GM23338 (cell line): ENCODE results near the gene B4GALNT2. TPM values are rescaled to one million over a fixed set of nuclear protein-coding genes. Genes with fewer than 3 reads are reported as not detected.

Source experiments
- ATAC-seq: fragments of 200-7000 bp; cut with Tn5 transposase; 3 replicates; pipeline ENCODE4 v1.9.1; 2020
- DNase-seq: peaks from one replicate; pipeline ENCODE4 v3.0.0-alpha.2; 2015; ENCODE audit warnings: low spot score
- H2AFZ ChIP-seq: fragments of 200-600 bp; sonication (generic); 2 replicates; pipeline ENCODE4 v1.8.0; 2016; ENCODE audit warnings: antibody characterized with exemption, mild to moderate bottlenecking, moderate library complexity
- H3F3A ChIP-seq: fragments of 200-600 bp; sonication (generic); replicated peaks from 2 replicates; pipeline ENCODE4 v1.8.0; 2017; ENCODE audit warnings: antibody characterized with exemption, mixed run types, low read depth
- H3K27ac ChIP-seq: fragments of 200-600 bp; sonication (generic); 2 replicates; pipeline ENCODE4 v1.6.1; 2016; ENCODE audit warnings: low read depth
- H3K27me3 ChIP-seq: fragments of 200-600 bp; sonication (generic); 2 replicates; pipeline ENCODE4 v1.8.0; 2016; ENCODE audit warnings: mild to moderate bottlenecking, mixed run types, moderate library complexity; ENCODE audit not compliant: insufficient read depth
- H3K36me3 ChIP-seq: fragments of 200-600 bp; sonication (generic); 2 replicates; pipeline ENCODE4 v1.8.0; 2016; ENCODE audit warnings: mild to moderate bottlenecking; ENCODE audit not compliant: insufficient read depth
- H3K4me1 ChIP-seq: fragments of 200-600 bp; sonication (generic); 2 replicates; pipeline ENCODE4 v1.8.0; 2016; ENCODE audit warnings: mild to moderate bottlenecking, moderate library complexity; ENCODE audit not compliant: insufficient read depth
- H3K4me2 ChIP-seq: fragments of 200-600 bp; sonication (generic); 2 replicates; pipeline ENCODE4 v1.7.1; 2017; ENCODE audit warnings: mixed run types
- H3K4me3 ChIP-seq: fragments of 200-600 bp; sonication (generic); 2 replicates; pipeline ENCODE4 v1.6.1; 2016; ENCODE audit warnings: mixed run types
- H3K79me2 ChIP-seq: fragments of 200-600 bp; sonication (generic); replicated peaks from 2 replicates; pipeline ENCODE4 v1.8.0; 2017; ENCODE audit warnings: mild to moderate bottlenecking; ENCODE audit not compliant: insufficient read depth
- H3K9me2 ChIP-seq: fragments of 200-600 bp; sonication (generic); 2 replicates; pipeline ENCODE4 v1.8.0; 2017; ENCODE audit not compliant: insufficient read depth
- H4K20me1 ChIP-seq: fragments of 200-600 bp; sonication (generic); replicated peaks from 2 replicates; pipeline ENCODE4 v1.8.0; 2017; ENCODE audit warnings: mild to moderate bottlenecking; ENCODE audit not compliant: insufficient read depth
- H3K27ac Mint-ChIP-seq: 2 replicates; pipeline ENCODE4 v1.8.0; 2020; ENCODE audit warnings: inconsistent platforms, mild to moderate bottlenecking, moderate library complexity, mixed read lengths
- H3K27me3 Mint-ChIP-seq: 3 replicates; pipeline ENCODE4 v1.8.0; 2022; ENCODE audit warnings: low read depth, mild to moderate bottlenecking, moderate library complexity, mixed read lengths, inconsistent platforms; ENCODE audit not compliant: insufficient read depth, poor library complexity
- H3K36me3 Mint-ChIP-seq: 3 replicates; pipeline ENCODE4 v1.8.0; 2021; ENCODE audit warnings: low read depth, mild to moderate bottlenecking, inconsistent platforms, moderate library complexity, mixed read lengths
- H3K4me1 Mint-ChIP-seq: 3 replicates; pipeline ENCODE4 v1.8.0; 2020; ENCODE audit warnings: mild to moderate bottlenecking, inconsistent platforms, mixed read lengths
- H3K4me3 Mint-ChIP-seq: 3 replicates; pipeline ENCODE4 v1.8.0; 2021; ENCODE audit warnings: moderate library complexity, mild to moderate bottlenecking, inconsistent platforms, mixed read lengths
- H3K9me3 Mint-ChIP-seq: 3 replicates; pipeline ENCODE4 v1.8.0; 2020; ENCODE audit warnings: moderate library complexity, mild to moderate bottlenecking, inconsistent platforms, mixed read lengths
- CREB1 ChIP-seq: fragments of 250-450 bp; sonication (Bioruptor Pico); IDR thresholded peaks from 2 replicates; pipeline ENCODE4 v1.5.0; 2020; ENCODE audit warnings: low read depth, mild to moderate bottlenecking, moderate library complexity
- ETS1 ChIP-seq: IDR thresholded peaks from 2 replicates; pipeline ENCODE4 v1.6.1; 2016; ENCODE audit warnings: antibody characterized with exemption
- EZH2 ChIP-seq: fragments of 200-600 bp; sonication (generic); IDR thresholded peaks from one replicate; pipeline ENCODE4 v1.8.0; 2017; ENCODE audit warnings: antibody characterized with exemption, mild to moderate bottlenecking, low read depth; ENCODE audit not compliant: unreplicated experiment
- EZH2phosphoT487 ChIP-seq: fragments of 200-600 bp; sonication (generic); IDR thresholded peaks from one replicate; pipeline ENCODE4 v1.8.1; 2018; ENCODE audit warnings: antibody characterized with exemption; ENCODE audit not compliant: unreplicated experiment
- NANOG ChIP-seq: IDR thresholded peaks from 2 replicates; pipeline ENCODE4 v1.6.1; 2016; ENCODE audit warnings: antibody characterized with exemption, borderline replicate concordance
- POLR2AphosphoS5 ChIP-seq: IDR thresholded peaks from 2 replicates; pipeline ENCODE4 v1.6.1; 2016; ENCODE audit warnings: antibody characterized with exemption, low read depth
- REST ChIP-seq: IDR thresholded peaks from one replicate; pipeline ENCODE4 v1.6.1; 2018; ENCODE audit warnings: antibody characterized with exemption; ENCODE audit not compliant: unreplicated experiment
- STAT1 ChIP-seq: IDR thresholded peaks from one replicate; pipeline ENCODE4 v1.6.1; 2016; ENCODE audit warnings: antibody characterized with exemption; ENCODE audit not compliant: unreplicated experiment
- ZNF114 ChIP-seq: fragments of 250-450 bp; sonication (Bioruptor Pico); IDR thresholded peaks from 2 replicates; pipeline ENCODE4 v1.5.0; 2020; ENCODE audit warnings: mild to moderate bottlenecking, moderate library complexity
- ZNF331 ChIP-seq: fragments of 250-450 bp; sonication (Bioruptor Pico); IDR thresholded peaks from 2 replicates; pipeline ENCODE4 v1.5.0; 2020; ENCODE audit warnings: low read depth, mild to moderate bottlenecking, moderate library complexity
- ZNF462 ChIP-seq: fragments of 250-450 bp; sonication (Bioruptor Pico); IDR thresholded peaks from 2 replicates; pipeline ENCODE4 v1.5.0; 2020; ENCODE audit warnings: mild to moderate bottlenecking, moderate library complexity
- polyA plus RNA-seq: library from polyadenylated mRNA; unstranded; fragments of >200 nt; fragmentation: Nextera tagmentation; extraction: Ambion mirVana; gene quantifications from 2 replicates; pipeline ENCODE4 v1.2.1, GENCODE V29; 2016
- total RNA-seq: library from RNA; depleted of rRNA; stranded (reverse); fragments of >200 nt; shearing (Covaris generic); gene quantifications from 2 replicates; pipeline ENCODE4 v1.2.3, GENCODE V29; 2014

B4GALNT2 gene
- total and polyA plus RNA-seq, 2 experiments from 2014 or later = not detected

- TF ChIP-seq ZNF331 (CRISPR knock-in tag) (no peak), EZH2 (no peak), EZH2phosphoT487 (no peak), NANOG (no peak), CREB1 (CRISPR knock-in tag) (no peak), ETS1 (no peak)
Measured at GRCh38 chr17:49180998-49181635, 48.5 kb downstream of the B4GALNT2 start (continued).

- 0 out of 2 replicates have a peak, but pooled peaks cover 3% of the 10 kb centered on the region for H3K36me3 ChIP-seq
- H4K20me1 ChIP-seq = no peaks in the 10 kb centered on the region
- no peak overlapping the region for H3K4me3 ChIP-seq
- H3F3A ChIP-seq = no peaks in the 10 kb centered on the region
- Mint-ChIP-seq H3K9me3 (peaks cover 44% of the 10 kb centered on the region), H3K4me3 (no peak overlapping the region), H3K27me3 (no peaks in the 10 kb centered on the region), H3K27ac (no peak overlapping the region), H3K4me1 (no peaks in the 10 kb centered on the region), H3K36me3 (peaks cover 20% of the 10 kb centered on the region)
- ATAC-seq = no peak
- no peak for DNase-seq
- H2AFZ ChIP-seq = no peak overlapping the region
- H3K27me3 ChIP-seq = no peaks in the 10 kb centered on the region
- no peak overlapping the region for H3K27ac ChIP-seq
- H3K79me2 ChIP-seq = no peaks in the 10 kb centered on the region
- no peak overlapping the region for H3K4me2 ChIP-seq
- no peaks in the 10 kb centered on the region for H3K9me2 ChIP-seq
- H3K4me1 ChIP-seq = no peaks in the 10 kb centered on the region
- TF ChIP-seq POLR2AphosphoS5 = no peak
- TF ChIP-seq ZNF462 (CRISPR knock-in tag) = no peak
- TF ChIP-seq EZH2phosphoT487 = no peak
- no peak for TF ChIP-seq ZNF331 (CRISPR knock-in tag)
- TF ChIP-seq STAT1 = no peak
- TF ChIP-seq CREB1 (CRISPR knock-in tag) = no peak
- TF ChIP-seq REST = no peak
- no peak for TF ChIP-seq ETS1
- no peak for TF ChIP-seq ZNF114 (CRISPR knock-in tag)
Measured at GRCh38 chr17:49183341-49183740, 50.8 kb downstream of the B4GALNT2 start.
